ENCODE results near the gene IL20RB. TPM values are rescaled to one million over a fixed set of nuclear protein-coding genes. Genes with fewer than 3 reads are reported as not detected.

Gene IL20RB
- total RNA-seq, 2 donors from 2014 or later = 0.52 TPM; not detected in 1

- no peak overlapping the region for H3K4me3 ChIP-seq
These were observed 32.2 kb upstream of the IL20RB start for GRCh38 chr3:136925425-136926190.

GRCh38 chr3:136928240-136928639 is 29.5 kb upstream of the IL20RB start:
- H3K27ac ChIP-seq = no peak overlapping the region

More at GRCh38 chr3:136925425-136926190, 32.2 kb upstream of the IL20RB start:
- H3K9me3 ChIP-seq = no peaks in the 10 kb centered on the region
- 59 to 63% methylated on average over 7 of the region's 7 CpGs for WGBS, 2 donors
- H3K27me3 ChIP-seq = no peaks in the 10 kb centered on the region
- H3K4me1 ChIP-seq = peaks cover 7% of the 10 kb centered on the region
- H3K36me3 ChIP-seq (replicated peaks in 1 of 2; ENCODE audit: insufficient read depth in 1 of 2, low read depth in 2 of 2) = no peaks in the 10 kb centered on the region
- H3K27ac ChIP-seq = no peak overlapping the region
- intact Hi-C loops (cut with DNase I) = no loop called here
- ATAC-seq = no peak
- TF ChIP-seq POLR2A (IDR thresholded peaks at IDR 0.05) (no peak), CTCF (IDR thresholded peaks at IDR 0.05) (no peak)
- DNase-seq = no peak

GRCh38 chr3:136929977-136930670 is 27.7 kb upstream of the IL20RB start:
- Histone ChIP-seq H3K27ac (peak overlapping the region in 1 of 4 donors; percentile 22), H3K9me3 (no peaks in the 10 kb centered on the region), H3K4me3 (no peak overlapping the region), H3K4me1 (peaks cover 10% of the 10 kb centered on the region), H3K36me3 (replicated peaks in 1 of 2; ENCODE audit: insufficient read depth in 1 of 2, low read depth in 2 of 2) (no peaks in the 10 kb centered on the region), H3K27me3 (no peaks in the 10 kb centered on the region)
- ATAC-seq (peak; percentile 53), DNase-seq (peak; percentile 28 to 59 (median 40))
- intact Hi-C loops (cut with DNase I) = no loop called here
- TF ChIP-seq CTCF (IDR thresholded peaks at IDR 0.05) (no peak), POLR2A (IDR thresholded peaks at IDR 0.05) (no peak)
- 18 to 19% methylated on average over 4 of the region's 4 CpGs for WGBS, 2 donors

More at GRCh38 chr3:136928240-136928639, 29.5 kb upstream of the IL20RB start:
- intact Hi-C loops (cut with DNase I) = no loop called here
- TF ChIP-seq POLR2A (IDR thresholded peaks at IDR 0.05) (no peak), CTCF (IDR thresholded peaks at IDR 0.05) (no peak)
- Histone ChIP-seq H3K9me3 (no peaks in the 10 kb centered on the region), H3K4me1 (peaks cover 10% of the 10 kb centered on the region), H3K27me3 (no peaks in the 10 kb centered on the region), H3K4me3 (no peak overlapping the region), H3K36me3 (replicated peaks in 1 of 2; ENCODE audit: insufficient read depth in 1 of 2, low read depth in 2 of 2) (no peaks in the 10 kb centered on the region)
- DNase-seq = no peak
- ATAC-seq = no peak

GRCh38 chr3:136931606-136932005 is 26.2 kb upstream of the IL20RB start:
- no peak for DNase-seq

More at GRCh38 chr3:136931606-136932005, 26.2 kb upstream of the IL20RB start:
- intact Hi-C loops (cut with DNase I) = no loop called here
- Histone ChIP-seq H3K27ac (no peak overlapping the region), H3K27me3 (no peaks in the 10 kb centered on the region), H3K36me3 (replicated peaks in 1 of 2; ENCODE audit: insufficient read depth in 1 of 2, low read depth in 2 of 2) (no peaks in the 10 kb centered on the region), H3K4me1 (peaks cover 3% of the 10 kb centered on the region), H3K4me3 (no peak overlapping the region), H3K9me3 (no peaks in the 10 kb centered on the region)
- TF ChIP-seq POLR2A (IDR thresholded peaks at IDR 0.05) (no peak), CTCF (IDR thresholded peaks at IDR 0.05) (no peak)
- WGBS, 2 donors = 87 to 95% methylated on average over 4 of the region's 4 CpGs
- no peak for ATAC-seq
